HG03378 (cell line): ENCODE measurements around the gene CAMK1G.
A peak's percentile ranks its signal among the peaks of the same experiment; 100 is the strongest.

Source experiments
- ATAC-seq: cut with Tn5 transposase; IDR thresholded peaks from one replicate; pipeline ENCODE4 v1.9.1; 2021; ENCODE audit warnings: mild to moderate bottlenecking, moderate library complexity; ENCODE audit not compliant: unreplicated experiment

The CAMK1G gene

DNA sequence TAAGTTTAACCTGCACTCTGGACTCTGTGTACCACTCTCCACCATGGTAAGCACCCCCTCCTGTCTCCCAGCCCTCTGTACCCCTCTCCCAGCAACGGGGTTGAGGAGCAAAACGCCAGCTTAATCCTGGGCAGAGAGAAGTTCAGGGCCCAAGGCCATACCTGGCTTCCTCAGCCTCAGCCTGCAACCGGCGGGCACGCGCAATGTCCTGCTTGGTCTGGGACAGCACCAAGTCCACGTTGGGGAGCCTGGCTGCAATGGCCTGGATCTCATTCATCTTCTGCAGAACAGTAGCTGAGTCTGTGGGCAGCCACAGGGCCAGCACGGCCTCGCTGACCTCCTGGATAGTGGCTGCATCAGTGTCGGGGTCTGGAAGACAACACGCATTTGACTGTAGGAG, 34.8 kb downstream of the CAMK1G start:
- ATAC-seq, result no peak

DNA sequence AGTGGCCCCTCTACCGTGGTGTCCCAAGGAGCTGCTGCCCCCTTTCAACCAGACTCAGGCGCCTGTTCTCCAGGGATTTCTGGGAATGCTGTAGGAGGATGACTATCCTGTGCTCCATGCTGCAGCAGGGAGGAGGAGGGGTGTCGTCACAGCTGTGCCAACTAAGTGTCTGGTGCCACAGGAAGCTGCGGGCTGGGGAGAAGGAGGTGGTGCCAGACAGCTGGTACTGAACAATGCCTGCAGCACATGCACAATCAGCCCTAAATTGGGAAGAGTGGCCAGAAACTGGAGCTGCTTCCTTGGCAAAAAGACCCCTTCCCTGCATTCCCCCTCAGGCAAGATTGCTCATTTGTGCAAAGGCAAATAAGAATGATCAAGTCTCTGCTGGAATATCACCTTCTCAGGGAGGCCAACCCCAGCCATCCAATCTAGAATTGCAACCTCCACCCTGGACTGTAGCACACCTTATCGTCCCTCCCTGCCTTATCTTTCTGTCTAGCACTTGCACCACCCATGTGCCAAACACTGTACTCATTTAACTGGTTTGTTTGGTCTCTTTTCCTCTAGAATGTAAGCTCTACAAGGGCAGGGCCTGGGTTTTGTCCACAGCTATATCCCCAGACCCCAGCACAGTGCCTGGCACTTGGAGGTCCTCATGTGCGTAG, 35.4 kb downstream of the CAMK1G start:
- ATAC-seq, result no peak

DNA sequence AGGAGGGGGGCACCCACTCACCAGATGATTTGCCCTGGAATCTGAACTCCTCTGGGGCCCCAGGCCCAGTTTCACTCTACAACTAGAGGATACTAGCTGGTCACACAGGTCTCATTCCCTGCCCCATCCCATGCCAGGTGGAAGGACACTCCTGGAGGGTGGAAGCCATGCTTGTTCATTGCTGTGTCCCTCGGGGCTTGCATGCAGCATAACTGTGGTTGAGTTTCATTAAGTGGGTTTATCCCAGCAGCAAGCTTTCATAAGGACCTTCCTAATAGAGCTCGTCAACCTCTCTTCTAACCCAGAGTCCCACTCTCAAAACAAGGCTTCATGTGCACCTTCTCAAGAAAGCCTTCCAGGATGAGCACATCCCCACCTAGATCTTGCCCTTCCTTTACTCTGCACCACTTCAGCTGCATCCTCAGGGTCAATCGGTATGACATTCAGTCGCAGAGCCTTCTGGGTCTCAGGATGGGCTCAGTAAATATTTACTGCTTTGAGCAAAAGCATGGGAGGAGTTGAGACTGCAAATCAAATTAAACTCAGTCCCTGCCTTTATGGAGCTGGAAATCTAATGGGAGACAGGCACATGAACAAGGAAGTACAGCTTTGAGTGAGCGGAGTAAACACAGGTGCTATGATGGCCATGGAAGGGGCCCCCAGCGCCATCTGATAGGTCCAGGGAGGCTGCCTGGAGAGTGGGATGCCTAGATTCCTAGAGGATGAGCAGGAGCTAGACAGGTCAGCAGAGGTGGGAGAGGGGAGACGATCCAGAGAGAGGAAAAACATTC, 36.4 kb downstream of the CAMK1G start:
- ATAC-seq, result no peak

DNA sequence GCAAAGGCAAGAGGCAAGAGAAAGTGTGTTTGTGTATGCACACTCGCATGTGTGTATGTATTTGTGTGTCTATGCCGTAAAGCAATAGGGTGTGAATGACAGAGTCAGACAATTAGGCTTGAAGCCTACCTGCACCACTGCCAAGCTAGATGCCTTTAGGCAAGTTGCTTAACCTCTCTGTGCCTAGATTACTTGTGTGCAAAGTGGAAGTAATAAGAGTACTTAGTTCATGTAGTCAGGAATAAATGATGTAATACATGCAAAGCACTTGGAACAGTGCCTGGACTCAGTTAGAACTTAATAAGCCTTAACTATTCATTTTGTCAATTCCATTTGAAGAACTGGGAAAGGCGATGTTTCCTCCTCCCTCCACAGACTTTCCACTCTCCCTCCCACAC, 37.0 kb downstream of the CAMK1G start:
- no peak for ATAC-seq

DNA sequence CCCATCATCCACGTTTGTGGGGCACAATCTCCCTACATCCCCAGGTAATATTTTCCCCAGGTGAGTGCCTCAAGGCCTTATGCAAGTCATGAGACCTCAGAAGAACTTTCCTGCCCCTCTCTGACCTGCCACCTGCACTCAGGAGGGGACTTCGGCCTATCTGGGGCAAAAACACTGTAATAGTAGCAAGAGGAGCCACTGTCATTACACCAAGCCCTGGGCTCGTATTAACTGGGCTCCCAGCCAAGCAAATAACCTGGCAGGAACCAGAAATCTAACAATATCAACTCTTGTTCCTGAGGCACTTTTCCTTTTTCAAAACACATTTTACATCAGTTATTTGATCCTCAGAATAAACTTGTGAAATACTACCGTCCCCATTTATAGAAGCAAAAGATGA, 37.8 kb downstream of the CAMK1G start:
- ATAC-seq, result no peak

DNA sequence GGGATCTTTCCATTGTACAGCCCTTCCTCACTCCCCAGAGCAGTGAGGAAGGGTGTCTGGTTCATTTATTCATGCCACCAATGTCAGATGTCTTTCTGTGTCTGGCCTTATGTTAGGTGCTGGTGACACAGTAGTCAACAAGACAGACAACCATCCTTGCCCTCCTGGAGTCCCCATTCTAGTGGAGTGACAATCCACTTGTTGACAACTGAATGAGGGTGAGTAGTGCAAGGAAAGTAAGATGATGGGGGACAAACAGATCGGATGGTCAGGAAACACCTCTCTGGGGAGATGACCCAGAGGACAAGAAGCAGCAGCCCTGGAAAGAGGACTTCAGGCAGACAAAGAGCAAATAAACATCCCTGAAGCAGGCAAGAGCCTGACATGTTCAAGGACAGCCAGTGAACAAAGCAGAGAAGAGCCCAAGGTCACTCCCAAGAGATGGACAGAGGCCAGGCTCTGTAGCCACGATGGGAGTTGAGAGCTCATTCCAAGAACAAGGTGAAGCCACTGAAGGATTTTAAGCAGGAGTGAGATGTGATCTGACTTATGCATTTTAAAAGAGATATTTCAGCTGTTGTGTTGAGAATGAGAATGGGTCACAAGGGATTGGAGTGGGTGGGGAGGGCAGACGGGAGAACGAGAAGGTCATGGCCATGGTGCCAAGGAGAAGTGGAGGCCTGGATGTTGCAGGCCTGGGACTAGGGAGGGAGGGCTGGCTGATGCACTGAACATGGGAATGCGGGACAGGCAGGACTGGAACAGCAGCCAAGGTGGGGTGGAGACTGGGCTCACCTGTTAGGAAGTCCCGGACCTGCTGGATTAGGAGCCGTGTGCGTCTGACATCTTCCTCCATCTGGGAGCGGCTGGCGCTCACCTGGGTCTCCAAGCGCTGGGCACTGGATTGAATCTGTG, 38.5 kb downstream of the CAMK1G start:
- no peak for ATAC-seq

DNA sequence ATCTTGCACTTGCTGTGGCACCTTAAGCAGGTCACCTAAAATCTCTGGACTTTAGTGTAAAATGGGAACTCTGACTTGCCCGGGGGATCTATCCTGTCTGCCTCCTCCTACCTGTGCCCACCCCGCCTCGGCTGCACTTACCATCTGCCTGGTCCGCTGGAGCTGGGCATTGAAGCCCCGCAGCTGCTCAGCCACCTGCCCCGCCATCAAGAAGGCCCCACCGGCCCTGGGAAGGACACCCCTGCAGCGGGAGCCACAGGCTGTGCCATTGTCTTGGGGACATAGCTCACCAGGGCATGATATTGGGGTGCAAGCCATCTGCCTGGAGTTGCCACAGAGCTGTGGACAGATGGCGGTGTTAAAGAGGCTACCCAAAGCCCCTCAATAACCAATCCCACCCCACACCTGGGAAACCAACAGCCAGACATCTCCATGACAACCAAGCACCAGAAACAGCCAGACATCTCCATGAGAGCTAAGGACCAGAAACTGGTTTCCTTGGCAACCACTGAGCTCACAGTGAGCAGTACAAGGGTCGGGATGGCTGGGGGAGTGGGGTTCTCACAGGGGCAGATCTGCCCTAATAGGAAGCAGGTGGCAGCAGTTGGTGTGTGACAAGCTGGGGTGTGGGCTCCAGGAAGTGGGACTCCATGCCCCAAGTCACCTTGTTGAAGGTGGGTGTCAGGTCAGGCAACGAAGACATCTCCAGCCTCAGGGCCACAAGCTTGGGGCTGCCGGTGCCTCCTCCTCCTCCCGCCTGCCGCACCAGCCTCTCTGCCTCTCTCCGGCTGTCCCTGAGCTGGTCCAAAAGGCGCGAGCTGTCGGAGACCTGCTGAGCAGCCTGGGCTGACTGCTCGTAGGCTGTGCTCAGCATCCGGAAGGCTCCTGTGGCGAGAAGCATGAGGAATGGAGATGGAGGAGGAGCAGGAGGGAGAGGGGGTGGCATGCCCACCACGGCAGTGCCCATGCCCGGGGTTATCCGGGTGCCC, 39.6 kb downstream of the CAMK1G start:
- no peak for ATAC-seq

DNA sequence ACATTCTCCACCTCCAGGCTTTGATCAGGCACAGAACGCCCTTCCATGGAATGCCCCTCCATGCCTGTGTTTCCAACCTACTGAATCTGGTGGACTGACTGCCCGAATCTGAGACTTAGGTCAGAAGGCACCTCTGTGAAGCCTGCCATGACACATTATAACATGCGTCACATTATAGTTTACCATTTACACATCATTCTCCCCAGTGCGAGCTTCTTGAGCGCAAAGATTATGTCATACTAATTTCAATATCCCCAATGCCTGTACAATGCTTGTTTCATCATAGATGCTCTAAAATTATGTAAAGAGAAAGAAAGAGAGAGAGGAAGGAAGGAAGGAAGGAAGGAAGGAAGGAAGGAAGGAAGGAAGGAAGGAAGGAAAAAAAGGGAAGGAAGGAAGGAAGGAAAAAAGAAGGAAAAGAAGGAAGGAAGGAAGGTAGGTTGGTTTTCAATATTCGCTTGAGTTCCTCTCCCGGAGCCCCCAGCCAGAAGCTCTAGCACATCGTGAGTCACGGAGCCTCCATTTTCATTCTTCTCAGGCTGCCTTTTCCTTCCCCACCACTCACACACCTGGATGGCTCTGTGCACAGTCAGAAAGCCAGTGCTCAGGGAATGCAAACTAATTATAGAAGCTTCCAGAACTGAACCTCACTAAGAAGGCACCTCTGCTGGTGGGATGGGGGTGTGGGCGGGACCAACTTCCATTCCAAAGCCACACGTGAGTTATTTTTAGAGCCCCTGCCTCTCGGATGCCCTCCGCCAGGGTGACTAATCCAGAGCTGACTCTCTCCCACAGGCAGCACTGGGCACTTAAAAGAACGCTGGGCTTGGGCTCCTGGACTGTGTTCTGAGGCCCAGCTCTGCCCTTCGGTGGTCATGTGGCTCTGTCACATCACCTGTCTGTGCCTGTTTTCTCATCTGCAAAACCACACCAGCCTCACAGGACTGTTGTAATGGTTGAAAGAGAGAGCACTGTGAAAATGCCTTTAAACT, 41.3 kb downstream of the CAMK1G start:
- no peak for ATAC-seq

DNA sequence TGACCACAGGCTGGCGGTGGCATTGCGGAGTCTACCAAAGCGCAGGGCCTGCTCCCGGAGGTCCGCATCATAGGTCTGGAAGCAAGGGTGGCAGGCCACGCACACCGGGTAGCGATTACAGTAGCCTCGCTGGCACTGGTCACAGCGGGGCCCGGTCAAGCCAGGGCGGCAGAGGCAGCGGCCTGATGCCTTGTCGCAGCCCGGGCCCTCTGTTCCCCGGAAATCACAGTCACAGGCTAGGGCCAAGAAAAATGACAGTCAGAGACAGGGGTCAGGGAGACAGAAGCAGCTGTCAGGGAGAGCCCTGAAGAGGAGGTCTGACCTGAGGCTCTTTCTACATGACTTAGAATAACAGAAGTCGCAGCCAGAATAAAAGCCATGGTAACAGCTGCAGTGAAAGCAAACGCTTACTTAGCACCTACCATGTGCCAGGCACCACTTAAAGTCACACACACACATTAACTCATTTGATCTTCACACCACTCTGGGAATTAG, 42.3 kb downstream of the CAMK1G start:
- no peak for ATAC-seq

DNA sequence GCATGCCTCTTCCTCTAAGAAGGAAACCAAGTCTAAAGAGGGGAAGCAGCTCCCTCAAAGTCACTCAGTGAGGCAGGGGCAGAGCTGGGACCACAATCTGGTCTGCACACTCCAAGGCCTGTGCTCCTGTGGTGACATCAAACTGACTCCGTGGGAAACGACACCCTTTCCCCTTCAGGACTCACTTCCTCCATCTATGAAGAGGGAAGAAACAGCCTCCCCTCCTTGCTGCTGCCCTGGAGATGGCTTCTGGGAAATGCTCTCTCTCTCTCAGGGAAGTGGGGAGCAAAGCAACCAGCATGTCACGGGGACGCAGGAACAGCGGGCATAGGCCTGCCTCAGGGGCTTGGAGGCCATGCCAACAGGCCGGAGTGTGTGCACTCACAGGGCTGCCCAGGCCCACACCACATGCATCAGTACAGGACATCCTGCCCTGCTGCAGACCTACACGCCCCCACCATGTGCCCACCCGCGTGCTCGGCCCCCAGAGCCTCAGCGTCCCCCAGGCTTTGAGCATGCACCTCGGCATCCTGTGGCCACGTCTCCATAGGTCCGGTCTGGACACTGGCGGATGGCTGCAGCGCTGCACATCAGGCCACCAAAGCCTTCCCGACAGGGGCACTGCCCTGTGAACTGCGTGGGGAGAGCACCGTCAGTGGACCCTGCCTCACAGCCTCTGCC, 43.0 kb downstream of the CAMK1G start:
- no peak for ATAC-seq

DNA sequence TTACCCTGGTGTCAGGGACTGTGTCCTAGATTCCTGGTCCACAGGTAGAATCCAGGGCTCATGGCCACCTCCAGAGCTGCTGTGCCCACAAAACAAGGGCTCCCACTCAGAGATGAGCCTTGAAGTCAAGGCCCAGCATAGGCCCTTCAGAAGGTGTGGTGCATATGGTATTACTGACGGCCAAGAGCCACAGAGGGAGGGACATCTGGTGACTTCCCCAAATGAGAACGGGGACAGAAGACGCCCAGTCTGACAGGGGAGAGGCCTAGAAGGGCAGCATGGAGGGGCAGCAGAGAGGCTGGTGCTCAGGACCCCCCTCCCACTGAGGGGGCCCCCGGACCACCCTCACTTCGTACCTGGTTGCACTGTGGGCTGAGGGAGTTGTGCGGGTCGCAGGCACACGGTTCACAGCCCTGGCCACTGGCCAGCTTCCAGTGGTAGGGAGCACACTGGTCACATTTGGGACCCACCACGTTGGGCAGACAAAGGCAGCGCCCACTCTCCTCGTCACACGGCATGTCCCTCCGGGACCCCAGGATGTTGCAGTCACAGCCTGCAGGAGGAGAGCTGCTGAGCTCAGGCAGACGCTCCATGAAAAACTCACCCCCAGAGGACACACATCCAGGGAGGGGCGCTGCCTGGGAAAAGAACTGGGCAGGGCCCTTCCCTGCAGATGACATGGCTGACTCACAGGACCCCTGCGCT, 43.7 kb downstream of the CAMK1G start:
- peak; percentile 18 for ATAC-seq

DNA sequence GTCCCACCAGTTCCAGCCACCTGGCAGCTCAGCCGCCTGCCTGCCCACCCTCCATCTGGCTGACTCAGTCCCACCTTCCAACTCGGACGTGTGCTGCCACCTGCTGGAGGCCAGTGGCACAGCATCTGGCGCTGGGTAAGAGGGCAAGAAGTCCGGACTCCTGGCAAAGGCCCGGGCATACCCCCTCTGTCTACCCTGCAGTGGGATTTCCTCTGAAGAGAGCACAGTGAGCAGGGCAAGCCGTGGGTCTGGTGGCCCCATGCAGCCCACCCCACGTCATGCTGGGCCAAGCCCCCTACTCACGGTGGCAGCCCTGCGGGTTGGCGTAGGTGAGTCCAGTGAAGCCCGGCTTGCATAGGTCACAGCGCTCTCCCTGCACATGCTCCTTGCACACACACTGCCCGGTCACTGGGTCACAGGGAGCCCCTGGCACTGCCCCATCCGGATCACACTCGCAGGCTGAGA, 44.2 kb downstream of the CAMK1G start:
- ATAC-seq, result peak; percentile 73

DNA sequence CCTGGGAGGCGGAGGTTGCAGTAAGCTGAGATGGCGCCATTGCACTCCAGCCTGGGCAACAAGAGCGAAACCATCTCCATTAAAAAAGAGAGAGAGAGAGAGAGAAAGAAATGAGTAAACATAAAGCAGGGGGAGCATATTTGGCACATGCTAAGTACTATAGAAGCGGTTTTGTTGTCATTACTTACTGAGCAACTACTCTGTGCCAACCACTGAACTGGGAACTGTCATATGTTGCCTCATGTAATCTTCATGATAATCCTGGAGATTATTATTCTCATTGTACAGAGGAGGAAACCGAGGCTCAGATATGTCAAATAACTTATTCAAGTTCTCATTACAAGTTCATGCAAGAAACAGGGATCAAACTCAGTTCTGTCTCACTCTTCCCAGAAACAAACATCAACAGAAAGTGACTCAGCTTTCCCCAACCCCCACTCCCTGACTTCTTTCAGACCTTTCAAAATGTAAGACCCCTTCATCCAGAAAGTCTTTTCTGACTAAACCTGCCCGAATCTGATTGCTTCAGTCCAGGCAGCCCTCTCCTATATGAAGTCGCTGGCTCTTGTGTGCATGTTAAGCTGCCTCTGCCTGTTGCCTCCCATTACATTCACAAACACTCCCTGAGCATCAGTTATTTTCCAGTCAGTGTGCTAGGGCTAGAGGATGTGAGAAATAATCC, 45.2 kb downstream of the CAMK1G start:
- no peak for ATAC-seq

DNA sequence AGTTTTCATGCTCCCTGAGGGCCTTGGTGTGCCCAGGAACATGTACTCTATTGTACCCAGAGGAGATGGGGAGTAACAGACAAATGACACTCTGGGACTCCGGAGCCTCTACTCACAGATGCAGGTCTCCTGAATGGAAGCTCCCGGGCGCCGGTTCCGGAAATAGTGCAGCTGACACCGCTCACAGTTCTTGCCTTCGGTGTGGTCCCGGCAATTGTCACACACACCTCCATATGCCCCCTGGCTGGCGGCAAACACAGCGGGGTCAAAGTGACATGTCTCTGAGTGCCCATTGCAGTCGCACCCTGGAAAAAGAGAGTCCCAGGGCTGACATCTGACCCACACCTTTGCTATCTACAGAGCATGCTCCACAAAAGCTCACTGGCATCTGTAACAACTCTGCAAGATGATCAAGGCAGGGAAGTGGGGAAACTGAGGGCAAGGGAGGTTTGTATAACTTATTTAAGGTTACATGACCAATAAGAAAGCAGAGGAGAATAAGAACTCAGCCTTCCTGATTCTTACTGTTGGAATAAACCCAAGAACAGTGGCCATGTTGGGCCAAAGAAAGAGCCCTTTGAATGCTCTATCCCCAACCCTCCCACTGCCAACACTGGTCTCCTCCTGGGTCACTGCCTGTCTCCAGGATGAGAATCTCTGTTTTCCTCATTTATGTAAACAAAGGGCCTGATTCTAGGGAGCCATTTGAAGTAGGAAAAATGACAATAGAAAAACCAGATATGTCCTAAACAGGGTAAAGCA, 46.3 kb downstream of the CAMK1G start:
- ATAC-seq, result no peak

DNA sequence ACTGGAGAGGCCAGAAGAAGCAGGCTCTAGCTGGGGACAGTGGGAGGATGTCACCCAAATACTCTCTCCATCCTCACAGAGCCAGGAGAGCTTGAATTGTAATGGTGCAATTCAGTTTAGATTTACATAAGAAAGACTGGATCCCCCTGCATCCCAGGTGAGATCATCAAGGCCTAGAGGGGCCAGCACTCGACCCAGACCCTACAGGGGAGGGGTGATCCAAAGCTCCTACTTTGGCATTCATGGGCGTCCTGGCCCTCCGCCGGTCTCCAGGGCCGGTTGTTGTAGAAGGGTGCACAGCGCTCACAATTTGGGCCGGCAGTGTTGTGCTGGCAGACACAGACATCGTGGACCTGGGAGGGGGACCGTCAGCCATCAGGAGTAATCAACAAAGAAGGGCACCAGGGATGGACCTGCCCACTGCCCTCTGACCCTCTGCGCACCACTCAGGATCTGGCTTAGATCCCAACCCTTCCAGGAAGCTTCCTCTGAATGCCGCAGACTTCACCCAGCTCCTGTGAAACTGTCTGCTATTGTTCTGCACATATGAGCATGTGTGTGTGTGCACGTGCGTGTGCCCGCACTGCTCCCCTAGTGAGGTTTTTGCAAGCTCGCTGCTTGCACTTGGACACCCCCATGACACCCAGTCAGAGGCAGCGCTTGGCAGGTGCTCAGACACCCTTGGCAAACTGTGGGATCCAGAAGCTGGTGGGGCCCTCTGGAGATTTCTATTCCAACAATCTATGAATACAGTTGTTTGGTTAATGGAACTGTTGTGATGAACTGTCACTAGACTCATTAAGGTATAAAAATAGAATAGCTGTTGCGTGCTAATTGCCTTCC, 47.1 kb downstream of the CAMK1G start:
- no peak for ATAC-seq
